Neuronal stem cell (in vitro differentiated cells): ENCODE results near the gene EPHA1.
A peak's percentile ranks its signal among the peaks of the same experiment; 100 is the strongest.

Experiments
- DNase-seq: peaks from one replicate; pipeline ENCODE4 v3.0.0-alpha.2; 2013; ENCODE audit warnings: low spot score
- H2AFZ ChIP-seq: one replicate; pipeline ENCODE4 v1.6.1; 2013; ENCODE audit warnings: mild to moderate bottlenecking, low read length, inconsistent platforms
- H2AK5ac ChIP-seq: 2 replicates; pipeline ENCODE4 v1.6.1; 2013; ENCODE audit warnings: low read depth, mild to moderate bottlenecking, inconsistent platforms, low read length, moderate library complexity, mixed read lengths
- H2BK120ac ChIP-seq: 2 replicates; pipeline ENCODE4 v1.6.1; 2013; ENCODE audit warnings: low read depth, mild to moderate bottlenecking, inconsistent platforms, low read length, moderate library complexity, mixed read lengths
- H2BK12ac ChIP-seq: one replicate; pipeline ENCODE4 v1.6.1; 2013; ENCODE audit warnings: low read length, inconsistent platforms
- H2BK15ac ChIP-seq: 2 replicates; pipeline ENCODE4 v1.6.1; 2013; ENCODE audit warnings: mild to moderate bottlenecking, low read length, inconsistent platforms, mixed read lengths
- H2BK5ac ChIP-seq: one replicate; pipeline ENCODE4 v1.6.1; 2013; ENCODE audit warnings: inconsistent platforms, mild to moderate bottlenecking, low read length, moderate library complexity
- H3K14ac ChIP-seq: one replicate; pipeline ENCODE4 v1.6.1; 2013; ENCODE audit warnings: low read length, inconsistent platforms
- H3K18ac ChIP-seq: 2 replicates; pipeline ENCODE4 v1.6.1; 2013; ENCODE audit warnings: low read length, inconsistent platforms
- H3K23ac ChIP-seq: 2 replicates; pipeline ENCODE4 v1.6.1; 2013; ENCODE audit warnings: low read depth, mild to moderate bottlenecking, mixed read lengths, low read length, inconsistent platforms; ENCODE audit not compliant: poor library complexity
- H3K27ac ChIP-seq: replicated peaks from 3 replicates; pipeline ENCODE4 v1.5.1; 2013; ENCODE audit warnings: low read length, inconsistent platforms
- H3K27me3 ChIP-seq, 3 experiments: 2 replicates each; pipeline ENCODE4 v1.6.1; 2013; ENCODE audit warnings: low read length in 3 of 3, mild to moderate bottlenecking in 2 of 3, inconsistent platforms in 1 of 3, low read depth in 1 of 3, mixed read lengths in 1 of 3, moderate library complexity in 1 of 3; ENCODE audit not compliant: control insufficient read depth in 3 of 3, insufficient read depth in 3 of 3
- H3K36me3 ChIP-seq, 2 donors: replicated peaks in 1 of 2; 2 replicates each; pipeline ENCODE4 v1.6.1; 2013; ENCODE audit warnings: low read length in 2 of 2; ENCODE audit not compliant: control insufficient read depth in 2 of 2, insufficient read depth in 2 of 2
- H3K4ac ChIP-seq: 2 replicates; pipeline ENCODE4 v1.6.1; 2013; ENCODE audit warnings: inconsistent platforms, mild to moderate bottlenecking, low read length, moderate library complexity
- H3K4me1 ChIP-seq, 2 donors: 1 replicate in 1 of 2; 2 replicates in 1 of 2; pipeline ENCODE4 v1.6.1; 2013; ENCODE audit warnings: low read length in 2 of 2, low read depth in 1 of 2; ENCODE audit not compliant: control insufficient read depth in 2 of 2, insufficient read depth in 1 of 2
- H3K4me2 ChIP-seq: one replicate; pipeline ENCODE4 v1.6.1; 2013; ENCODE audit warnings: mild to moderate bottlenecking, low read length, inconsistent platforms; ENCODE audit not compliant: insufficient read depth, poor library complexity, severe bottlenecking
- H3K4me3 ChIP-seq, 2 donors: 2 replicates each; pipeline ENCODE4 v1.5.1; 2013; ENCODE audit warnings: low read length in 2 of 2, mild to moderate bottlenecking in 2 of 2, inconsistent platforms in 1 of 2, moderate library complexity in 1 of 2
- H3K79me1 ChIP-seq: one replicate; pipeline ENCODE4 v1.6.1; 2013; ENCODE audit warnings: low read depth, mild to moderate bottlenecking, inconsistent platforms, low read length, moderate library complexity
- H3K9ac ChIP-seq: one replicate; pipeline ENCODE4 v1.6.1; 2013; ENCODE audit warnings: mild to moderate bottlenecking, low read depth, low read length, inconsistent platforms; ENCODE audit not compliant: poor library complexity
- H3K9me3 ChIP-seq, 2 donors: replicated peaks in 1 of 2; 2 replicates each; pipeline versions ENCODE3 to v1.6.1; 2013; ENCODE audit warnings: low read length in 2 of 2, mild to moderate bottlenecking in 2 of 2, inconsistent platforms in 1 of 2, low read depth in 1 of 2, mixed read lengths in 1 of 2, moderate library complexity in 1 of 2; ENCODE audit not compliant: control insufficient read depth in 2 of 2, insufficient read depth in 1 of 2
- H4K8ac ChIP-seq: one replicate; pipeline ENCODE4 v1.6.1; 2013; ENCODE audit warnings: low read depth, mild to moderate bottlenecking, inconsistent platforms, low read length, moderate library complexity
- H4K91ac ChIP-seq: one replicate; pipeline ENCODE4 v1.6.1; 2013; ENCODE audit warnings: low read length, low read depth, mild to moderate bottlenecking, inconsistent platforms; ENCODE audit not compliant: poor library complexity
- WGBS, 2 donors: extraction: QIAGEN DNeasy Blood & Tissue Kit; methylation state at CpG; one replicate each; pipeline ENCODE4 v1.1.7; 2013; ENCODE audit warnings: missing lambda C conversion rate in 2 of 2, mixed read lengths in 1 of 2; ENCODE audit not compliant: insufficient read length in 2 of 2, insufficient replicate concordance in 1 of 2; ENCODE audit errors: extremely low coverage in 2 of 2; 5-methylcytosine and 5-hydroxymethylcytosine counted together

Gene EPHA1

GRCh38 chr7:143451122-143451521, 42.5 kb upstream of the EPHA1 start:
- H3K14ac ChIP-seq = no peak overlapping the region
- H4K8ac ChIP-seq = no peak overlapping the region
- H3K79me1 ChIP-seq = no peaks in the 10 kb centered on the region
- no peak for DNase-seq
- no peak overlapping the region for H2AFZ ChIP-seq
- no peak overlapping the region for H3K23ac ChIP-seq
- no peaks in the 10 kb centered on the region for H3K27me3 ChIP-seq
- no peak overlapping the region for H2BK120ac ChIP-seq
- H3K4me2 ChIP-seq = no peak overlapping the region
- H3K4me1 ChIP-seq = peaks cover 3 to 7% of the 10 kb centered on the region in 2 donors
- H2BK5ac ChIP-seq = no peak overlapping the region
- H4K91ac ChIP-seq = no peak overlapping the region
- H2BK15ac ChIP-seq = no peak overlapping the region
- H3K36me3 ChIP-seq = no peaks in the 10 kb centered on the region
- no peak overlapping the region for H3K18ac ChIP-seq
- H3K9ac ChIP-seq = no peak overlapping the region
- H3K4me3 ChIP-seq = no peak overlapping the region
- no peak overlapping the region for H2BK12ac ChIP-seq
- H3K9me3 ChIP-seq = no peaks in the 10 kb centered on the region
- no peak overlapping the region for H3K27ac ChIP-seq
- H2AK5ac ChIP-seq = no peak overlapping the region
- H3K4ac ChIP-seq = no peak overlapping the region

- H2BK5ac ChIP-seq = no peak overlapping the region
- no peak overlapping the region for H3K4me3 ChIP-seq
- WGBS, 2 donors = no CpG with 5 or more reads among the region's 3 CpGs
- no peak overlapping the region for H3K4me2 ChIP-seq
- no peak overlapping the region for H3K9ac ChIP-seq
- H2BK120ac ChIP-seq = no peak overlapping the region
- H3K79me1 ChIP-seq = no peaks in the 10 kb centered on the region
- no peak overlapping the region for H2AK5ac ChIP-seq
- H4K91ac ChIP-seq = no peak overlapping the region
- H3K18ac ChIP-seq = no peak overlapping the region
- H3K4me1 ChIP-seq = peaks cover 3 to 11% of the 10 kb centered on the region in 2 donors
- H2AFZ ChIP-seq = no peak overlapping the region
- no peak overlapping the region for H3K27ac ChIP-seq
- H3K4ac ChIP-seq = no peak overlapping the region
- H4K8ac ChIP-seq = no peak overlapping the region
- DNase-seq = no peak
- peaks cover 0 to 2% (median 0%) of the 10 kb centered on the region in 3 experiments for H3K27me3 ChIP-seq
- no peak overlapping the region for H2BK15ac ChIP-seq
- no peak overlapping the region for H3K23ac ChIP-seq
- H3K14ac ChIP-seq = no peak overlapping the region
- no peak overlapping the region for H2BK12ac ChIP-seq
- H3K36me3 ChIP-seq = no peaks in the 10 kb centered on the region
- no peaks in the 10 kb centered on the region for H3K9me3 ChIP-seq
Measured at GRCh38 chr7:143449793-143450192, 41.1 kb upstream of the EPHA1 start.

GRCh38 chr7:143448429-143448828, 39.8 kb upstream of the EPHA1 start:
- H2AFZ ChIP-seq = no peak overlapping the region
- H3K9me3 ChIP-seq = no peaks in the 10 kb centered on the region
- no peak overlapping the region for H4K91ac ChIP-seq
- no peak overlapping the region for H3K4me3 ChIP-seq
- H3K27me3 ChIP-seq = peaks cover 0 to 2% (median 0%) of the 10 kb centered on the region in 3 experiments
- no peak overlapping the region for H3K23ac ChIP-seq
- H3K4ac ChIP-seq = no peak overlapping the region
- H3K79me1 ChIP-seq = no peaks in the 10 kb centered on the region
- no peak overlapping the region for H3K18ac ChIP-seq
- DNase-seq = no peak
- H2BK120ac ChIP-seq = no peak overlapping the region
- H2BK15ac ChIP-seq = no peak overlapping the region
- WGBS, 2 donors = no CpG with 5 or more reads among the region's 5 CpGs
- H3K4me1 ChIP-seq = peaks cover 3 to 11% of the 10 kb centered on the region in 2 donors
- no peak overlapping the region for H4K8ac ChIP-seq
- no peak overlapping the region for H3K27ac ChIP-seq
- H2BK12ac ChIP-seq = no peak overlapping the region
- H3K14ac ChIP-seq = no peak overlapping the region
- H3K9ac ChIP-seq = no peak overlapping the region
- H3K36me3 ChIP-seq = no peaks in the 10 kb centered on the region
- no peak overlapping the region for H3K4me2 ChIP-seq
- H2AK5ac ChIP-seq = no peak overlapping the region
- no peak overlapping the region for H2BK5ac ChIP-seq

- no peak overlapping the region for H3K18ac ChIP-seq
Measured at GRCh38 chr7:143447466-143447865, 38.8 kb upstream of the EPHA1 start.

More at GRCh38 chr7:143447466-143447865, 38.8 kb upstream of the EPHA1 start:
- Histone ChIP-seq H2AK5ac (no peak overlapping the region), H3K4me2 (no peak overlapping the region), H2AFZ (no peak overlapping the region), H3K9me3 (no peaks in the 10 kb centered on the region), H3K4me1 (peaks cover 0 to 11% of the 10 kb centered on the region in 2 donors), H2BK15ac (no peak overlapping the region), H3K79me1 (no peaks in the 10 kb centered on the region), H3K23ac (no peak overlapping the region), H3K36me3 (no peaks in the 10 kb centered on the region), H4K91ac (no peak overlapping the region), H2BK5ac (no peak overlapping the region), H3K14ac (no peak overlapping the region), H2BK12ac (no peak overlapping the region), H3K4me3 (no peak overlapping the region), H4K8ac (no peak overlapping the region), H3K27me3 (peaks cover 0 to 2% (median 0%) of the 10 kb centered on the region in 3 experiments), H3K4ac (no peak overlapping the region), H3K9ac (no peak overlapping the region), H3K27ac (peak overlapping the region; percentile 18), H2BK120ac (no peak overlapping the region)
- peak; percentile 14 for DNase-seq
- WGBS, 2 donors = no CpG with 5 or more reads among the region's 3 CpGs
